Endodermal cell (in vitro differentiated cells): ENCODE measurements around the gene LHX3. TPM values are rescaled to one million over a fixed set of nuclear protein-coding genes. Genes with fewer than 3 reads are reported as not detected.

Experiments
- DNase-seq: peaks from one replicate; pipeline ENCODE4 v3.0.0-alpha.2; 2017
- H3K27ac ChIP-seq: 2 replicates; pipeline ENCODE4 v1.5.1; 2013; ENCODE audit warnings: mild to moderate bottlenecking, low read depth, low read length, moderate library complexity
- H3K27me3 ChIP-seq: 2 replicates; pipeline ENCODE4 v1.6.1; 2013; ENCODE audit warnings: mild to moderate bottlenecking, low read length, moderate library complexity; ENCODE audit not compliant: insufficient read depth, control insufficient read depth, poor library complexity, severe bottlenecking
- H3K36me3 ChIP-seq: 2 replicates; pipeline ENCODE4 v1.7.0; 2013; ENCODE audit warnings: mild to moderate bottlenecking, low read length, moderate library complexity; ENCODE audit not compliant: control insufficient read depth, insufficient read depth
- H3K4me1 ChIP-seq: one replicate; pipeline ENCODE4 v1.7.0; 2013; ENCODE audit warnings: low read length; ENCODE audit not compliant: control insufficient read depth, insufficient read depth
- H3K4me3 ChIP-seq: 2 replicates; pipeline ENCODE4 v1.5.1; 2013; ENCODE audit warnings: mild to moderate bottlenecking, low read length, moderate library complexity
- H3K9ac ChIP-seq: 2 replicates; pipeline ENCODE4 v1.6.1; 2013; ENCODE audit warnings: mild to moderate bottlenecking, low read length, moderate library complexity; ENCODE audit not compliant: poor library complexity, severe bottlenecking; ENCODE audit errors: extremely low read depth
- H3K9me3 ChIP-seq: 2 replicates; pipeline ENCODE4 v1.6.1; 2013; ENCODE audit warnings: mild to moderate bottlenecking, low read length, moderate library complexity; ENCODE audit not compliant: control insufficient read depth
- H3K27ac Mint-ChIP-seq: 2 replicates; pipeline ENCODE4 v1.8.0; 2020; ENCODE audit warnings: mixed read lengths
- H3K27me3 Mint-ChIP-seq: 2 replicates; pipeline ENCODE4 v1.8.0; 2021; ENCODE audit warnings: mild to moderate bottlenecking, mixed read lengths; ENCODE audit not compliant: insufficient read depth
- H3K36me3 Mint-ChIP-seq: 2 replicates; pipeline ENCODE4 v1.8.0; 2020; ENCODE audit warnings: low read depth, mixed read lengths
- H3K4me1 Mint-ChIP-seq: 2 replicates; pipeline ENCODE4 v1.8.0; 2020; ENCODE audit warnings: mixed read lengths
- H3K4me3 Mint-ChIP-seq: 2 replicates; pipeline ENCODE4 v1.8.0; 2020; ENCODE audit warnings: mild to moderate bottlenecking, moderate library complexity, mixed read lengths
- H3K9me3 Mint-ChIP-seq: 2 replicates; pipeline ENCODE4 v1.8.0; 2020; ENCODE audit warnings: mild to moderate bottlenecking, mixed read lengths
- CTCF ChIP-seq: fragments of 200-600 bp; sonication (generic); conservative IDR thresholded peaks from 2 replicates; pipeline ENCODE4 v1.5.0; 2021; ENCODE audit warnings: antibody characterized with exemption, mild to moderate bottlenecking
- WGBS, 2 experiments: methylation state at CpG; one replicate each; pipeline versions ENCODE4 v1.1.5 to v1.1.7; 2013; ENCODE audit warnings: missing lambda C conversion rate in 2 of 2, mixed read lengths in 1 of 2; ENCODE audit not compliant: insufficient coverage in 1 of 2, insufficient read length in 1 of 2; 5-methylcytosine and 5-hydroxymethylcytosine counted together
- total RNA-seq, 2 donors: library from RNA; stranded (reverse); fragmentation: NEBNext Ultra II Directional in 1 of 2; extraction: Animal tissue kit (Norgen Biotek cat#: 25700) in 1 of 2; gene quantifications; 2 replicates in 1 of 2; 3 replicates in 1 of 2; pipeline ENCODE4 v1.2.1, GENCODE V29; 2021

LHX3 gene
- total RNA-seq, 2 donors from 2014 or later, result not detected

DNA sequence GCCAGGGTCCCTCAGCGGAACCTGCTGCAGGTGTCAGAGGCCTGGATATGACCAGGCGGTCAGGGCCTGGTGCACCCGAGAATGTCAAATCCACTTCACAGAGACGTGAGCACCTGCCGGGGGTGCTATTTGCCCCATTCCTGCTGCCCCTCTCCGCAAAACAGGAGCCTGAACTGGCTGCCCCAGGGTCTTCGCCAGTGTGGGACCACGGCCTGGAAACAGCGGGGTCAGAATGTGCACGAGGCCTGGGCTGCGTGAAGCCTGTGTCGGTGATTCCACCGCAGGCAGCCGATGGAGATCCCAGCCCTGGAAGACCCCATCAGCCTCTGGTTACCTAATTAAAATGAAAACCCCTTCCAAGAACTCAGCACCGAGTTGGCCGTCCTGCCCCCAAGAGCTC lies 45.1 kb downstream of the LHX3 start:
- WGBS, 2 experiments, result 89 to 91% methylated on average over 9 to 16 of the region's 16 CpGs
- Histone ChIP-seq H3K9ac (no peak overlapping the region), H3K4me3 (no peak overlapping the region), H3K27ac (no peak overlapping the region), H3K4me1 (no peaks in the 10 kb centered on the region), H3K9me3 (peaks cover 4% of the 10 kb centered on the region), H3K36me3 (no peaks in the 10 kb centered on the region), H3K27me3 (no peaks in the 10 kb centered on the region)
- Mint-ChIP-seq H3K36me3 (no peaks in the 10 kb centered on the region), H3K4me1 (no peaks in the 10 kb centered on the region), H3K27ac (no peak overlapping the region), H3K9me3 (peaks cover 10% of the 10 kb centered on the region), H3K4me3 (no peak overlapping the region), H3K27me3 (no peaks in the 10 kb centered on the region)
- no peak for TF ChIP-seq CTCF
- DNase-seq, result no peak

DNA sequence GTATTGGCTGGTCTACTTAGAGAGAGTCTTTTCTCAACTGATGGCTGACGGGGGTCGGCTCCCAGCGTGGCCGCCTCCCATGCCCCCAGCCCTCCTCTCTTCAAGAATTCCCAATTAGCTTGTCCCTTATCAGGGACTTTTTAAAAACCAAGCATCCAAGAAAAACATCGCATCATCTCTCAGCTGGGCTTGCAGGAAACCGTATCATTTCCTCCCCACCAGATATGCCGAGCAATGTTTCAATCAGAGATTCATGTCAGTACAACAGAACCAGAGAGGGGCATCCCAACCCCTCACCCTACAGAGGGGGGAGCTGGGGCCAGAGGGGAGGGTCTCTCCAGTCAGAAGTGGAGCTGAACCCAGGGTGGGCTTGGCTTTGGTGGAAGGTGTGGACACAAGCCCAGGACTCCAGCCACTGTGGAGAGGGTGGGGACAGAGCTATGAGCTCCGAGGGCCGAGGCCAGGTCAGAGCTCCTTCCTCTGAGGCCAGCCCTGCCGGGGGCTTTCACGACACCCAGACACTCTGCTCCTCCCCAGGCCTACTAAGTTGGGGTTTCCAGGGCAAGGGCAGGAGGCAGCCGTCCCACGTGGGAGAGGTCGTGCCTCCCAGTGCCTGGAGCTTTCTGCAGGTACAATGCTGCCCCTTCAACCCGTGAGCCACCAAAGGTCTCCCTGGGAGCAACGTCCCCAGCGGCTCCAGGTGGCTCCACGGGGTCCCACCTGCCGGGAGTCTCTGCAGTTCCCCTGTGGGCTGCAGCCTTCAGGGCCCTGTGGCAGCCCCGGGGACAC lies 47.3 kb downstream of the LHX3 start:
- Histone ChIP-seq H3K27me3 (no peaks in the 10 kb centered on the region), H3K27ac (no peak overlapping the region), H3K9ac (no peak overlapping the region), H3K4me1 (no peaks in the 10 kb centered on the region), H3K36me3 (no peaks in the 10 kb centered on the region), H3K4me3 (no peak overlapping the region), H3K9me3 (no peaks in the 10 kb centered on the region)
- Mint-ChIP-seq H3K27ac (no peak overlapping the region), H3K27me3 (no peaks in the 10 kb centered on the region), H3K4me1 (no peaks in the 10 kb centered on the region), H3K36me3 (no peaks in the 10 kb centered on the region), H3K9me3 (no peaks in the 10 kb centered on the region), H3K4me3 (no peak overlapping the region)
- peak; percentile 43 for DNase-seq
- WGBS, 2 experiments, result 91 to 95% methylated on average over 15 to 20 of the region's 20 CpGs
- no peak for TF ChIP-seq CTCF

DNA sequence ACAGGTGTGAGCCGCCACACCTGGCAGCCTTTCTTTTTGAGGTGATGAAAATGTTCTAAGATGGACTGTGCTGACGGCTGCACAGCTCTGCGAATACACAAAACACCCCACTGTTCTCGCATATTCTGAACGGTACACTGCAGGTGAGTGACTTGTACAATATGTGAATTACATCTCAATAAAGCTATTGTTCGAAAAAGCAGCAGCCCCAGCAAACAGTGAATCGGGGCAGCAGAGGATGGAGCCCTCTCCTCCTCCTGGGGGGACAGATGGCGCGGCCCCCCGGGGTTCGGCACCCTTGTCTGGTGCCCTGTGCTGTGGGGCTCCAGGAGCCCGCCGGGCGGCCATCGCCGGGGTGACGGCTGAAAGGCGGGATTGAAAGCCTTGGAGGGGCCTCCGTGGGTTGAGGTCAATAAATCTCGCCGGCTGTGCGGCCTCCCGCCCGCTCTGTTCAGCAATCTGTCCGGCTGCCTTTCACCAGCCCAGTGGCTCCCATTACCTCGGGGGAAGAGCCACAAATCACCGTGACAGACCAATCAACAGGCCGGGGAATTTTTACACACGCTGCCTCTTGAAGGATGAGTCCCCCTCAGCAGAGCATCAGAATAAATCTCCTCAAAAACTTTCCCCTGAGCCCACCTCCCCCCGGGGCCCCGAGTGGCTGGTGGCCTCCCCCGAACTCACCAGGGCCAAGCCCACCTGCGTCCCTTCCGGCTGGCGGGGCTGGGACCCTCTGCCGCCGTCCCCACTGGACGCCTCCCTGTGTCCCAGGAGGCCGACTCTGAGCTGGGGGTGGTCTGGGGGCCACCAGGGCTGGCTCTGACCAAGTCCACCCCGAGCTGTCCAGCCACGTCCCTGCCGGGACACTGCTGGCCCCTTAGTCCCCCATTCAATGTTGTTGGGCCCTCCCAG lies 48.5 kb downstream of the LHX3 start:
- no peaks in the 10 kb centered on the region for H3K4me1 ChIP-seq

More for the DNA sequence above, 48.5 kb downstream of the LHX3 start:
- no peaks in the 10 kb centered on the region for H3K27me3 ChIP-seq
- no peak overlapping the region for H3K27ac Mint-ChIP-seq
- no peaks in the 10 kb centered on the region for H3K36me3 Mint-ChIP-seq
- peaks cover 3% of the 10 kb centered on the region for H3K4me1 Mint-ChIP-seq
- H3K36me3 ChIP-seq, result no peaks in the 10 kb centered on the region
- no peak for TF ChIP-seq CTCF
- H3K4me3 Mint-ChIP-seq, result no peak overlapping the region
- WGBS, 2 experiments, result 83 to 90% methylated on average over 24 to 42 of the region's 42 CpGs
- H3K27ac ChIP-seq, result no peak overlapping the region
- no peaks in the 10 kb centered on the region for H3K9me3 ChIP-seq
- no peak overlapping the region for H3K4me3 ChIP-seq
- DNase-seq, result no peak
- H3K9me3 Mint-ChIP-seq, result no peaks in the 10 kb centered on the region
- no peaks in the 10 kb centered on the region for H3K27me3 Mint-ChIP-seq
- no peak overlapping the region for H3K9ac ChIP-seq
